K562 (cell line): ENCODE data around the gene ASCC2. TPM values are rescaled to one million over a fixed set of nuclear protein-coding genes. Genes with fewer than 3 reads are reported as not detected.

Experiments
- CC2D1A ChIP-seq: fragments of 450-650 bp; IDR thresholded peaks from 2 replicates; pipeline ENCODE4 v1.6.1; 2017; ENCODE audit warnings: mild to moderate bottlenecking
- CREB3 ChIP-seq: fragments of 450-650 bp; conservative IDR thresholded peaks from 2 replicates; pipeline ENCODE4 v1.6.1; 2016; ENCODE audit warnings: missing genetic modification characterization, low read depth, mild to moderate bottlenecking, missing compliant biosample characterization, moderate library complexity
- EGR1 ChIP-seq: fragments of 450-650 bp; conservative IDR thresholded peaks from 2 replicates; pipeline ENCODE4 v1.6.1; 2017; ENCODE audit warnings: mild to moderate bottlenecking
- EP300 ChIP-seq: IDR thresholded peaks from 2 replicates; pipeline ENCODE4 v1.6.1; 2012; ENCODE audit warnings: low read length, improper control_type of control experiment
- HNRNPL ChIP-seq: fragments of 200-400 bp; formaldehyde crosslinking; IDR thresholded peaks from 2 replicates; pipeline ENCODE4 v1.6.1; 2017; ENCODE audit warnings: low read depth, mild to moderate bottlenecking, low read length
- MAZ ChIP-seq, 2 experiments: fragments of 450-650 bp in 1 of 2; sonication (generic) in 1 of 2; formaldehyde crosslinking; IDR thresholded peaks in 1 of 2; conservative IDR thresholded peaks in 1 of 2; 2 replicates each; pipeline versions ENCODE4 v1.4.0 to v1.5.0; 2020; ENCODE audit warnings: mild to moderate bottlenecking in 1 of 2, missing genetic modification reagents in 1 of 2
- MNT ChIP-seq, 2 experiments: fragments of 450-650 bp; conservative IDR thresholded peaks; 2 replicates each; pipeline ENCODE4 v1.6.1; 2017; ENCODE audit warnings: mild to moderate bottlenecking in 2 of 2, moderate library complexity in 2 of 2
- PML ChIP-seq: IDR thresholded peaks from 2 replicates; pipeline ENCODE4 v1.6.1; 2012; ENCODE audit warnings: low read length, inconsistent platforms
- POLR2G ChIP-seq: fragments of 200-400 bp; formaldehyde crosslinking; IDR thresholded peaks from 2 replicates; pipeline ENCODE4 v1.6.1; 2017; ENCODE audit warnings: low read depth, mild to moderate bottlenecking, antibody characterized with exemption, low read length, moderate library complexity
- PRPF4 ChIP-seq: fragments of 200-400 bp; formaldehyde crosslinking; IDR thresholded peaks from one replicate; pipeline ENCODE4 v1.6.1; 2017; ENCODE audit warnings: low read length, low read depth, mild to moderate bottlenecking; ENCODE audit not compliant: insufficient read depth, poor library complexity, severe bottlenecking
- XRCC3 ChIP-seq: fragments of 450-650 bp; IDR thresholded peaks from 2 replicates; pipeline ENCODE4 v1.6.1; 2017; ENCODE audit warnings: mild to moderate bottlenecking, moderate library complexity
- ZEB2 ChIP-seq: fragments of 450-650 bp; IDR thresholded peaks from 2 replicates; pipeline ENCODE4 v1.6.1; 2016
- ZNF449 ChIP-seq: fragments of 250-450 bp; sonication (Bioruptor Pico); IDR thresholded peaks from 2 replicates; pipeline ENCODE4 v1.8.0; 2022; ENCODE audit warnings: moderate library complexity, mild to moderate bottlenecking, inconsistent platforms
- ZNF639 ChIP-seq, 2 experiments: fragments of 200-800 bp in 1 of 2; sonication (Bioruptor generic) in 1 of 2; sonication (generic) in 1 of 2; formaldehyde crosslinking in 1 of 2; IDR thresholded peaks in 1 of 2; conservative IDR thresholded peaks in 1 of 2; 2 replicates each; pipeline versions ENCODE4 v1.5.0 to v1.6.1; 2016 to 2020; ENCODE audit warnings: missing compliant biosample characterization in 1 of 2, missing genetic modification characterization in 1 of 2, missing genetic modification reagents in 1 of 2
- polyA plus RNA-seq, 8 experiments: library from polyadenylated mRNA; depleted of rRNA in 4 of 8; stranded (reverse) in 5 of 8; unstranded in 3 of 8; fragments of >200 nt; fragmentation: Nextera tagmentation in 2 of 8; fragmentation: Illumina TruSeq in 1 of 8; extraction: Ambion mirVana in 2 of 8; extraction: Trizol in 1 of 8; gene quantifications; 2 replicates each; pipeline versions ENCODE4 v1.2.1 to v1.2.3, GENCODE V29; 2011 to 2014; ENCODE audit warnings: inconsistent platforms in 1 of 8, missing spikeins in 1 of 8
- total RNA-seq, 7 experiments: library from RNA; depleted of rRNA in 6 of 7; stranded (reverse); fragments of >200 nt in 6 of 7; fragmentation: Illumina TruSeq in 2 of 7; extraction: Trizol in 2 of 7; gene quantifications; 2 replicates each; pipeline versions ENCODE4 v1.2.1 to v1.2.3, GENCODE V29; 2011 to 2021; ENCODE audit warnings: low replicate concordance in 1 of 7
- TF ChIP-seq, protein P1 (sequence below): fragments of 450-650 bp; formaldehyde crosslinking; IDR thresholded peaks from 2 replicates; pipeline ENCODE4 v1.4.0; 2020; ENCODE audit warnings: mild to moderate bottlenecking, moderate library complexity
- TF ChIP-seq, protein P2 (sequence below): fragments of 450-650 bp; formaldehyde crosslinking; IDR thresholded peaks from 2 replicates; pipeline ENCODE4 v1.4.0; 2020; ENCODE audit warnings: mild to moderate bottlenecking, moderate library complexity

ASCC2 gene
- total and polyA plus RNA-seq, 9 of the 15 experiments (the other 6 are each of a cell fraction or from before 2014, with no cell fraction given): 4.0 to 46.7 (median 26.8) TPM

GRCh38 chr22:29883045-29883774 is 45.1 kb upstream of the ASCC2 start, which contains the start of gene MTMR3 (continued):
- no peak for TF ChIP-seq CREB3 (tag)
- TF ChIP-seq MAZ (CRISPR knock-in tag; conservative IDR thresholded peaks at IDR 0.05 in 1 of 2, IDR thresholded peaks at IDR 0.05 in 1 of 2): peak in 1 of 2 experiments; percentile 66; a peak in 2 of 4 replicates
- 0 out of 2 replicates have a peak, but pooled peaks have one; percentile 3 for TF ChIP-seq EP300
- peak; percentile 90 for TF ChIP-seq POLR2G
- TF ChIP-seq, protein P1, sequence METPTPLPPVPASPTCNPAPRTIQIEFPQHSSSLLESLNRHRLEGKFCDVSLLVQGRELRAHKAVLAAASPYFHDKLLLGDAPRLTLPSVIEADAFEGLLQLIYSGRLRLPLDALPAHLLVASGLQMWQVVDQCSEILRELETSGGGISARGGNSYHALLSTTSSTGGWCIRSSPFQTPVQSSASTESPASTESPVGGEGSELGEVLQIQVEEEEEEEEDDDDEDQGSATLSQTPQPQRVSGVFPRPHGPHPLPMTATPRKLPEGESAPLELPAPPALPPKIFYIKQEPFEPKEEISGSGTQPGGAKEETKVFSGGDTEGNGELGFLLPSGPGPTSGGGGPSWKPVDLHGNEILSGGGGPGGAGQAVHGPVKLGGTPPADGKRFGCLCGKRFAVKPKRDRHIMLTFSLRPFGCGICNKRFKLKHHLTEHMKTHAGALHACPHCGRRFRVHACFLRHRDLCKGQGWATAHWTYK (CRISPR knock-in tag): 0 out of 2 replicates have a peak, but pooled peaks have one; percentile 17
- no peak for TF ChIP-seq XRCC3
- TF ChIP-seq, protein P2, sequence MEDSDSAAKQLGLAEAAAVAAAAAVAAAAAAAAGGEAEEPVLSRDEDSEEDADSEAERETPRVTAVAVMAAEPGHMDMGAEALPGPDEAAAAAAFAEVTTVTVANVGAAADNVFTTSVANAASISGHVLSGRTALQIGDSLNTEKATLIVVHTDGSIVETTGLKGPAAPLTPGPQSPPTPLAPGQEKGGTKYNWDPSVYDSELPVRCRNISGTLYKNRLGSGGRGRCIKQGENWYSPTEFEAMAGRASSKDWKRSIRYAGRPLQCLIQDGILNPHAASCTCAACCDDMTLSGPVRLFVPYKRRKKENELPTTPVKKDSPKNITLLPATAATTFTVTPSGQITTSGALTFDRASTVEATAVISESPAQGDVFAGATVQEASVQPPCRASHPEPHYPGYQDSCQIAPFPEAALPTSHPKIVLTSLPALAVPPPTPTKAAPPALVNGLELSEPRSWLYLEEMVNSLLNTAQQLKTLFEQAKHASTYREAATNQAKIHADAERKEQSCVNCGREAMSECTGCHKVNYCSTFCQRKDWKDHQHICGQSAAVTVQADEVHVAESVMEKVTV: 0 out of 2 replicates have a peak, but pooled peaks have one; percentile 12
- TF ChIP-seq ZNF639 (CRISPR knock-in tag; conservative IDR thresholded peaks at IDR 0.05 in 1 of 2, IDR thresholded peaks at IDR 0.05 in 1 of 2): peak in 1 of 2 experiments; percentile 54; a peak in 1 of 4 replicates
- TF ChIP-seq PRPF4: no peak
- TF ChIP-seq CC2D1A: no peak
- TF ChIP-seq HNRNPL: no peak
- TF ChIP-seq MNT (conservative IDR thresholded peaks at IDR 0.05): peak; percentile 45 to 58; a peak in 2 of 4 replicates
- TF ChIP-seq ZNF449 (CRISPR knock-in tag): no peak
- TF ChIP-seq PML: peak; percentile 31; the same call in 1 of the 2 replicates
- TF ChIP-seq ZEB2: no peak
- peak; percentile 34 for TF ChIP-seq EGR1
